ENCODE data around the gene TTC34.

The TTC34 gene

DNA sequence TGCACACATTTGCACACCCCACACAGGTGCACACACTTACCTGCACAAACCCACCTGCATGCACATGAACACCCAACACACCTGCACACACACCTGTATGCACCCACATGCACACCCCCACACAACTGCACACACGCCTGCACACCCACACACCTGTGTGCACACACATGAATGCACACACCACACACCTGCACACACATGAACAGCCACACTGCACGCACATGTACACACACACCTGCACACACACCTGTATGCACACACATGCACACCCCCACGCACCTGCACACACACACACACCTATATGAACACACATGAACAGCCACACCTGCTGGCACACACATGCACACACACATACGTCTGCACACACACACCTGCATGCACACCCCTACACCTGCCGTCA, 17.9 kb upstream of the TTC34 start:
- no peak overlapping the region for H3K4me3 ChIP-seq (ENCODE audit: low read length)
- DNase-seq (ENCODE audit: low read depth): no peak

DNA sequence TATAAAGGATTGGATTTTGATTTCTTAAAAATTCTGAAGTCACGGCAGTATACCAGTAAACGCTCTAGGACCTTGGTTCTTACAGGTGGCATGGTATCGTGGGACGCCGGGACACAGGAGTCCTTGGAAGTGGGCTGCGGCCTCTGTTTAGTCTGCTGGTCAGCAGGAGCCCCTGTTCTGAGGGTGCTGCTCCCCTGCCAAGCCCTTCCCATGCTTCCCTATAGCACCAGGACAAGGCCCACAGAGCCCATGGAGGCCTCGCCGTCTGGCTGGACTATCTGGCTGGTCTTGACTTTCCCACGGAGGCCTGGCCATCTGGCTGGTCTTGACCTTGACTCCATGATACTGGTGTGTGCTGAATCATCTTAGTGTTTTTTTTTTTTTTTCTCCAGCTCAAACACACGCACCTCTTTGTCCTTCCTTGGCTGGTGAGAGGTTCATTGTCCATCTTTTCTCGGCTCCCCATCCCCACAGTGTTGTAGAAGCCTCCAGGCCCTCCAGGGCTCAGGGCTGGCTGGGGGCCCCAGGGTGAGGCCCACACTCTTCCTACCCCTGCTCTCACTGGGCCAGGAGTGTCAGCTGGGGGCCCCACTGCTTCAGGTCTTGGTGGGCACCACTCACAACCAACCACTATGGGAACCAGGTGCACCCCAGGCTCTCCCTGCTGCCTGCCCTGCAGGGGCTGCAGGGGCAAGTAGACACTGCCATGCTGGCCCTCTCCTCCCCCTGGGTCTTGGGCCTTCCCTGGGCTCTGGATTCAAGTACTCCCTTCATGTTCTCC, 16.5 kb upstream of the TTC34 start:
- Histone ChIP-seq H3K27me3 (replicated peaks; ENCODE audit: control insufficient read depth, insufficient read depth, low read length) (peaks cover 2% of the 10 kb centered on the region), H3K9me3 (ENCODE audit: control insufficient read depth, low read length) (no peaks in the 10 kb centered on the region), H3K4me1 (ENCODE audit: control insufficient read depth, insufficient read depth, low read length) (no peaks in the 10 kb centered on the region), H3K9ac (ENCODE audit: low read length) (no peak overlapping the region), H3K4me3 (ENCODE audit: low read length) (no peak overlapping the region), H3K36me3 (ENCODE audit: control insufficient read depth, insufficient read depth, low read length, severe bottlenecking) (no peaks in the 10 kb centered on the region)
- DNase-seq (ENCODE audit: low read depth): no peak

More for the DNA sequence above, 17.9 kb upstream of the TTC34 start:
- no peak overlapping the region for H3K9ac ChIP-seq (ENCODE audit: low read length)
- H3K4me1 ChIP-seq (ENCODE audit: control insufficient read depth, insufficient read depth, low read length): no peaks in the 10 kb centered on the region
- peaks cover 9% of the 10 kb centered on the region for H3K27me3 ChIP-seq (replicated peaks; ENCODE audit: control insufficient read depth, insufficient read depth, low read length)
- no peaks in the 10 kb centered on the region for H3K36me3 ChIP-seq (ENCODE audit: control insufficient read depth, insufficient read depth, low read length, severe bottlenecking)
- no peaks in the 10 kb centered on the region for H3K9me3 ChIP-seq (ENCODE audit: control insufficient read depth, low read length)

DNA sequence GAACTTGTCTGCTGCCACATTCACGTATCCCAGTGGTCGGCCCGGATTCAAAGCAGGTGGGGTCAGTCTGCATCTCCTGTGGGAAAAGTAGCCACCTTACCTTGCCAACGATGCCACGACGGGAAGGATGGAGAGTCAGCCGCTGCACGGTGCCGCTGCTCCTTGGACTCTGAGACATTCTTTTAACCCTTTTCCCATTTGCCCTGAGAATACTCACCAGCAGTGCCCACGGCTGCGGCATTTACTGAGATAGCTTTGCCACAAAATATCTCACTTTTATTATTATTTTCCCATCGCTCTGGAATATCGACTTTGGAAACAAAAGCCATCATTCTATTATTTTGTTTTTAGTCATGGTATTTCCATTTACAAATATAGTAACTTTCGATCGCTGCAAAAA, 15.3 kb upstream of the TTC34 start:
- Histone ChIP-seq H3K27me3 (replicated peaks; ENCODE audit: control insufficient read depth, insufficient read depth, low read length) (peaks cover 2% of the 10 kb centered on the region), H3K9ac (ENCODE audit: low read length) (no peak overlapping the region), H3K4me1 (ENCODE audit: control insufficient read depth, insufficient read depth, low read length) (no peaks in the 10 kb centered on the region), H3K4me3 (ENCODE audit: low read length) (no peak overlapping the region), H3K36me3 (ENCODE audit: control insufficient read depth, insufficient read depth, low read length, severe bottlenecking) (no peaks in the 10 kb centered on the region), H3K9me3 (ENCODE audit: control insufficient read depth, low read length) (no peaks in the 10 kb centered on the region)
- DNase-seq (ENCODE audit: low read depth): no peak

DNA sequence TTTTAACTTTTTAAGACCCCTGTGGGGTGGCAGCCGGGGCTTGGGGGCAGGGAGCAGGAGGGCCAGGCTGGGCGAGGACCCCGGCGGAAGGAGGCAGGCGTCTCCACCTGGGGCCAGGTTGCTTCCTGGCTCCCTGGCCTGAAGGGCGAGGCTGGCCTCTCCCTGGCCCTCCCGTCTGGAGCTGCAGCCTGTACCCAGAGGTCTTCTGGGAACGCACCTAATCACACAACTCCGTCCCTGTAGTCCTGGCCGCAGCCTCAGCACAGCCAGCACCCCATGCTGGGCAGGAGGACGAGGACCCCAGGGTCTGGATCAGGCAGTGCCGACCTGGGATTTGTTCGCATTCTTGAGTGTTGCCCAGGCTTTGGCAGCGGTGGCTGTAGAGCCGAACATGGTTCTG, 14.1 kb upstream of the TTC34 start:
- Histone ChIP-seq H3K36me3 (ENCODE audit: control insufficient read depth, insufficient read depth, low read length, severe bottlenecking) (no peaks in the 10 kb centered on the region), H3K27me3 (replicated peaks; ENCODE audit: control insufficient read depth, insufficient read depth, low read length) (no peaks in the 10 kb centered on the region), H3K4me1 (ENCODE audit: control insufficient read depth, insufficient read depth, low read length) (no peaks in the 10 kb centered on the region), H3K9ac (ENCODE audit: low read length) (no peak overlapping the region), H3K9me3 (ENCODE audit: control insufficient read depth, low read length) (no peaks in the 10 kb centered on the region), H3K4me3 (ENCODE audit: low read length) (no peak overlapping the region)
- DNase-seq (ENCODE audit: low read depth): no peak

DNA sequence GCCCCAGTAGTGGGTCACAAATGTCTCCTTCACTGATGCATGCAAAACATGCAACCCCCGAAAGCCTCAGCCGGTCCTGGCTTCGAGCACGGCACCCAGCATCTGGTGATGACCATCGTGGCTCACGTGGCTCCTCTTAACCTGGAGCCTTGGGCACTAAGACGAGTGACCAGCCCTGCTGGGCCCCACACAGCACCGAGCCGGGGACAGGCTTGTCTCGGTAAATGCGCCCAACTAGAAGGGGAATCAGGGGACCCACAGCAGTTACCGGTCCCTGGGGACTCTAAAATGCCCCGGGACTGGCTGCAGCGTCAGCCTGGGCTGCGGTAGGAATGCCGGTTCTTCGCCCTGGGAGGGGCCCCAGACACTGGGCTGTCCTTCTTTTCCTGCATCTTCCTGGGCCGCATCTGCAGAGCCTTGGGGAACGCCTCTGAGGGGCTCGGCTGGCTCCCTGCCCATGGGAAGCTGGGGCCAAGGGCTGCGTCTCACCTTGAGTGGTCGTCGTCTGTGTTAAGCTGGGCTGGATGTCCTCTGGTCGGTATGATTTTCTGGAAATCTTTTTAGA, 13.1 kb upstream of the TTC34 start:
- H3K4me1 ChIP-seq (ENCODE audit: control insufficient read depth, insufficient read depth, low read length): no peaks in the 10 kb centered on the region
- H3K36me3 ChIP-seq (ENCODE audit: control insufficient read depth, insufficient read depth, low read length, severe bottlenecking): no peaks in the 10 kb centered on the region
- H3K4me3 ChIP-seq (ENCODE audit: low read length): no peak overlapping the region
- H3K27me3 ChIP-seq (replicated peaks; ENCODE audit: control insufficient read depth, insufficient read depth, low read length): no peaks in the 10 kb centered on the region
- H3K9ac ChIP-seq (ENCODE audit: low read length): no peak overlapping the region
- no peaks in the 10 kb centered on the region for H3K9me3 ChIP-seq (ENCODE audit: control insufficient read depth, low read length)
- no peak for DNase-seq (ENCODE audit: low read depth)

DNA sequence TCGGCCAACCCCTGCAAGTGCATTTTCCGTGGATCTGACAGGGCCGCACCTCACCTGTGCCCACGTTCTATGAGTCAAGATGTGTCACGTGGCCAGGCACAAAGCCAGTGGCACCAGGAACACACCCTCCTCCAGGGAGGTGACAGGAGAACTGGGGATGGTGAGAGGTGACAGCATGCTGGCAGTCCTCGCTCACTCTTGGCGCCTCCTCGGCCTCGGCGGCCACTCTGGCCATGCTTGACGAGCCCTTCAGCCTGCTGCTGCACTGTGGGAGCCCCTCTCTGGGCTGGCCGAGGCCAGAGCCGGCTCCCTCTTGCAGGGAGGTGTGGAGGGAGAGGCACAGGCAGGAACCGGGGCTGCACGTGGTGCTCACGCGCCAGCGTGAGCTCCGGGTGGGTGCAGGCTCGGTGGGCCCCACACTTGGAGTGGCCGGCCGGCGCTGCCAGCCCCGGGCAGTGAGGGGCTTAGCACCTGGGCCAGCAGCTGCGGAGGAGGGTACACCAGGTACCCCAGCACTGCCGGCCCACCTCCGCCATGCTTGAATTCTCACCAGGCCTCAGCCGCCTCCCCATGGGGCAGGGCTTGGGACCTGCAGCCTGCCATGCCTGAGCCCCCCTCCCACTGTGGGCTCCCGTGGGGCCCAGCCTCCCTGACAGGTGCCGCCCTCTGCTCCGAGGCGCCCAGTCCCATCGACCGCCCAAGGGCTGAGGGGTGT, 11.6 kb upstream of the TTC34 start:
- Histone ChIP-seq H3K4me1 (ENCODE audit: control insufficient read depth, insufficient read depth, low read length) (no peaks in the 10 kb centered on the region), H3K36me3 (ENCODE audit: control insufficient read depth, insufficient read depth, low read length, severe bottlenecking) (no peaks in the 10 kb centered on the region), H3K27me3 (replicated peaks; ENCODE audit: control insufficient read depth, insufficient read depth, low read length) (no peaks in the 10 kb centered on the region), H3K4me3 (ENCODE audit: low read length) (no peak overlapping the region), H3K9ac (ENCODE audit: low read length) (no peak overlapping the region), H3K9me3 (ENCODE audit: control insufficient read depth, low read length) (no peaks in the 10 kb centered on the region)
- no peak for DNase-seq (ENCODE audit: low read depth)

DNA sequence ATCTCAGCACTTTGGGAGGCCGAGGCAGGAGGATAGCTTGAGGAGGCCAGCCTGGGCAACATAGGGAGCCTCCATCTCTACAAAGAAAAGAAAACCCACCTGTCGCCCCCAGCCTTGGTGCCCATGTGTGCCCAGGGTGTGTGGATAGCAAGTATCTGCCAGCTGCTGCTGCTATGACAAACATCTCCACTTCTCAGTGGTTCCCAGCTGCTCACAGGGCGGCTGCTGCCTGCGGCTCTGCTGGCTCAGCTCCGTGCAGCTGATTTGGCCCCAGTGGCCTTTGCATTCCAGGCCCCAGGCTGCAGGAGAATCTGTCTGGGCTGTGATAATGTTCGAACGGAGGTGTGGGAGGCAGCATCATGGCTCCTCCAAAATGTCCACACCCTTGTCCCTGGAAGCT, 10.6 kb upstream of the TTC34 start:
- peaks cover 4% of the 10 kb centered on the region for H3K27me3 ChIP-seq (replicated peaks; ENCODE audit: control insufficient read depth, insufficient read depth, low read length)
- no peaks in the 10 kb centered on the region for H3K36me3 ChIP-seq (ENCODE audit: control insufficient read depth, insufficient read depth, low read length, severe bottlenecking)
- no peaks in the 10 kb centered on the region for H3K4me1 ChIP-seq (ENCODE audit: control insufficient read depth, insufficient read depth, low read length)
- no peak overlapping the region for H3K4me3 ChIP-seq (ENCODE audit: low read length)
- DNase-seq (ENCODE audit: low read depth): no peak
- H3K9ac ChIP-seq (ENCODE audit: low read length): no peak overlapping the region
- H3K9me3 ChIP-seq (ENCODE audit: control insufficient read depth, low read length): no peaks in the 10 kb centered on the region

DNA sequence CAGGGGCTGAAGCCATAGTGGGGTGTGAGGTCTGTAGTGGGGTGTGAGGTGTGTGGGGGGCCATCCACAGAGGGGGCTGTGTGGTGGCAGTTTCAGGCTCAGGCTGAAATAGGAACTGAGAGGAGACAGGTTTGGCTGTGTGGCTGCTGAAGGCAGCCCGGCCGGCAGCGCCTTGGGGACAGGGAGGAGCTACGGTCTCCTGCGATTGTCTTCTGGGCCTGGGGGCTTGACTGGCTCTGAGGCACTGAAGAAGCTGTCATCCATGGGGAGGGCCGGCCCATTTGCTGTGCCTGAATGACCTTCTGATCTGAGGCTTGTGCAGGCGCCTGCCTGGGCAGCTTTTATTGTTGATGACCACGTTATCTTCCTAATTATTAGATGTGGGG, 10.0 kb upstream of the TTC34 start:
- H3K4me3 ChIP-seq (ENCODE audit: low read length): no peak overlapping the region
- H3K36me3 ChIP-seq (ENCODE audit: control insufficient read depth, insufficient read depth, low read length, severe bottlenecking): no peaks in the 10 kb centered on the region
- no peak overlapping the region for H3K9ac ChIP-seq (ENCODE audit: low read length)
- H3K4me1 ChIP-seq (ENCODE audit: control insufficient read depth, insufficient read depth, low read length): no peaks in the 10 kb centered on the region
- peaks cover 5% of the 10 kb centered on the region for H3K27me3 ChIP-seq (replicated peaks; ENCODE audit: control insufficient read depth, insufficient read depth, low read length)
- no peak for DNase-seq (ENCODE audit: low read depth)
- H3K9me3 ChIP-seq (ENCODE audit: control insufficient read depth, low read length): no peaks in the 10 kb centered on the region

DNA sequence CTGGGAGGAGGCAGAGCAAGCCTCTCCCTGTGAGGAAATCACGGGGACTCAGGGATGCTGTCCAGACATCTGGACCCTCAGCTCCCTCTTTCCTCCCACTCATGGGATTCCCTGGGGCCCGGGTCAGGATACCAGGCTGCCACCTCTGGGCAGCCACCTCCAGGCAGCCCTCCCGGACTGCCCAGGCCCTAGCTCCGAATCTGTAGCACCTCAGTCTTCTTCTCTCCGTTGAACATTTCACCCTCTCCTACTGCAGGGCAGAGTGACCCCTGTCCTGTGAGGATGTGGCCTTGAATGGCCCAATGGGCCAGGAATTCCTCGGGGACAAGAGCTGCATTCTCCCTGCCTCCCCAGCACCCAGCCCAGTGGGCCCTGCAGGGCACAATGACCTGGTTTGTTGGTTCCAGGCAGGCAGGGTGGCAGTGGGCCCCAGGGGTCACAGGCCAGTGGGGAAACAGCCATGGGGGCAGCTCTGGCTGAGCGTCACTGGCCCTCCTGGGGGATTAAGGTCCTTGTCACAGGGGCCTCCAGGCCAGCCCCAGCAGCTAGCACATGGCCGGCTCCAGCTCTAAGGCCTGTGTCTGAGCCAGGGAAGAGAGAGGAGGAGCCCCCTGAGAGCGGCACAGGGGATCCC, 9.5 kb upstream of the TTC34 start:
- Histone ChIP-seq H3K27me3 (replicated peaks; ENCODE audit: control insufficient read depth, insufficient read depth, low read length) (peaks cover 10% of the 10 kb centered on the region), H3K4me1 (ENCODE audit: control insufficient read depth, insufficient read depth, low read length) (no peaks in the 10 kb centered on the region), H3K9ac (ENCODE audit: low read length) (no peak overlapping the region), H3K9me3 (ENCODE audit: control insufficient read depth, low read length) (no peaks in the 10 kb centered on the region), H3K36me3 (ENCODE audit: control insufficient read depth, insufficient read depth, low read length, severe bottlenecking) (no peaks in the 10 kb centered on the region), H3K4me3 (ENCODE audit: low read length) (no peak overlapping the region)
- DNase-seq (ENCODE audit: low read depth): no peak

DNA sequence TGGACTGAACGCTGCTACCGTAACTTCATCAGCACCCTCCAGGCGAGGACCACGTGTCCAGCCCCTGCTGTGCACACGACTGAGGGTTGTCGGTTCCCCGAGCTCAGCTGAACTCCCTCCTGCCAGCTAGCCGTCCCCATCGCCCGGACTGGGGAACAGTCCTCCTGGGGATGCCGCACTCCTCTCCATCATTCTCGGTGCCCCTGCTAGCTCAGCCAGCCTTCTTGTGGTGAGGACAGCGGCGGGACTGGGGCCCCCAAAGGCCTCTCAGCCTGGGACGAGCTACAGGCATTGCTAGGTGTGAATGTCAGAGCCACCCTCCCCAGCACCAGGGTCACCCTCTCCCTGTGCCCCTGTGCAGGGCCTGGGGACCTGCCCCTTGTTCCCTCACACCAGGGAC, 8.8 kb upstream of the TTC34 start:
- H3K4me3 ChIP-seq (ENCODE audit: low read length): no peak overlapping the region
- DNase-seq (ENCODE audit: low read depth): no peak
- no peak overlapping the region for H3K9ac ChIP-seq (ENCODE audit: low read length)
- H3K4me1 ChIP-seq (ENCODE audit: control insufficient read depth, insufficient read depth, low read length): no peaks in the 10 kb centered on the region
- H3K36me3 ChIP-seq (ENCODE audit: control insufficient read depth, insufficient read depth, low read length, severe bottlenecking): no peaks in the 10 kb centered on the region
- H3K9me3 ChIP-seq (ENCODE audit: control insufficient read depth, low read length): no peaks in the 10 kb centered on the region
- H3K27me3 ChIP-seq (replicated peaks; ENCODE audit: control insufficient read depth, insufficient read depth, low read length): peaks cover 12% of the 10 kb centered on the region

DNA sequence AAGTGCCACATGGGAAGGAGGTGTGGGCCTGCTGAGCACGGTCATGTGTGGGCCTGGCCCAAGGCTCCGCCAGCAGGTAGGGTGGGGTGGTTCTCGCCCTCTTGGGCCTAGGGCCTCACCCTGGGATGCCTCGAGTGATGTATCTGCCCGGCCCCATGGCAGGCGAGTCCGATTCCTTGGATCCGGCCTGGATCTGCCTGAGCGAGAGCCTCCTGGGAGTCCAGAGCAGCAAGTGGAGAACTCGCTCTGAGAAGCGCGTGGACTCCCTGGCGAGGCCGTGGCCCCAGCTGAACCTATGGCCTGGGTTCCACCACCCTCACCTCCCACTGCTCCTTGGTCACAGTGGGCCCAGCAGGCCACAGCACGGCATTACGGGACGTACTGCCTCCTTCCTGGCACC, 8.2 kb upstream of the TTC34 start:
- DNase-seq (ENCODE audit: low read depth): no peak
- H3K4me3 ChIP-seq (ENCODE audit: low read length): no peak overlapping the region
- no peaks in the 10 kb centered on the region for H3K4me1 ChIP-seq (ENCODE audit: control insufficient read depth, insufficient read depth, low read length)
- H3K36me3 ChIP-seq (ENCODE audit: control insufficient read depth, insufficient read depth, low read length, severe bottlenecking): no peaks in the 10 kb centered on the region
- H3K9me3 ChIP-seq (ENCODE audit: control insufficient read depth, low read length): no peaks in the 10 kb centered on the region
- H3K27me3 ChIP-seq (replicated peaks; ENCODE audit: control insufficient read depth, insufficient read depth, low read length): peaks cover 13% of the 10 kb centered on the region
- no peak overlapping the region for H3K9ac ChIP-seq (ENCODE audit: low read length)
